Measurements from ENCODE around the gene RELCH.
A peak's percentile ranks its signal among the peaks of the same experiment; 100 is the strongest.

Gene RELCH

GRCh38 chr18:62325806-62326645, 139.0 kb downstream of the RELCH start:
- FAIRE-seq = peak; percentile 85
- peak; percentile 24 for DNase-seq (ENCODE audit: insufficient read length)
- no peak for TF ChIP-seq POLR2A (IDR thresholded peaks at IDR 0.05; ENCODE audit: low read depth, low read length)

DNA sequence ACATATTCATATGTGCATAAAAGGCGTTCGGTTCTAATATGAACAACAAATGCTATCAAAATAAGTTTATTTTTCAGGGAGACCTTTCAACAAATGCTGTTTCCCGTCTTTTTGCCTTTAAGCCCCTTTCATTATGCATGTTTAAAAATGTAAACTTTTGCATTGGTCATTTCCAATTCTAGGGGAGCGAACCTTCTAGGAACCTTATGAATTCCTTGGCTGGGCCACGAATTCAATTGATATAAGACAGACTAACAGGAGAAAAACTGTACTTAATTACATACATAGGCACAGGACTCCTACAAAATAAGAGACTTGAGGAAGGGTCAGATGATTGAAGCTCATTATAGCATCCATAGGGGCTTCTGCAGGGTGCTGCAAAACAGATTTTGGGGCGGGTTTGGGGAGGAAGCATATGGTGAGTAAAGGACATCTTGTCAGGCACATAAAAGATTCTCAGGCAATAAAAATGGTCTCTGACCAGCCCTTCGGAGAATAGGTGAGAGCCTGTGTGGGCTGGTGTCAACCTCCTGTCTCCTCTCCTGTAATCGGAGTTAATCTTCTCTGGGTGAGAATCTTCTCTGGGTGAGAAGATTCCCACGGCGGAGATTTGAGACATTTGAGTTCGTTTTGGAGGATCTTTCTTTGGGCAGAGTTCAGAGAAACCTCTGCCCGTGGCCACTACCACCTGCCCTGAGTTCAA, 139.7 kb downstream of the RELCH start:
- DNase-seq (ENCODE audit: insufficient read length) (no peak), FAIRE-seq (no peak)
- no peak for TF ChIP-seq TAF1 (IDR thresholded peaks at IDR 0.05; ENCODE audit: borderline replicate concordance, low read depth, low read length)
- no peak for TF ChIP-seq POLR2A (IDR thresholded peaks at IDR 0.05; ENCODE audit: low read depth, low read length)
- TF ChIP-seq POLR2AphosphoS5 (IDR thresholded peaks at IDR 0.05; ENCODE audit: low read depth, low read length) = no peak

GRCh38 chr18:62327977-62328376, 140.9 kb downstream of the RELCH start:
- no peak for DNase-seq (ENCODE audit: insufficient read length)
- no peak for TF ChIP-seq POLR2AphosphoS5 (IDR thresholded peaks at IDR 0.05; ENCODE audit: low read depth, low read length)
- TF ChIP-seq POLR2A (IDR thresholded peaks at IDR 0.05; ENCODE audit: low read depth, low read length) = no peak
- TF ChIP-seq TAF1 (IDR thresholded peaks at IDR 0.05; ENCODE audit: borderline replicate concordance, low read depth, low read length) = no peak
- no peak for FAIRE-seq

DNA sequence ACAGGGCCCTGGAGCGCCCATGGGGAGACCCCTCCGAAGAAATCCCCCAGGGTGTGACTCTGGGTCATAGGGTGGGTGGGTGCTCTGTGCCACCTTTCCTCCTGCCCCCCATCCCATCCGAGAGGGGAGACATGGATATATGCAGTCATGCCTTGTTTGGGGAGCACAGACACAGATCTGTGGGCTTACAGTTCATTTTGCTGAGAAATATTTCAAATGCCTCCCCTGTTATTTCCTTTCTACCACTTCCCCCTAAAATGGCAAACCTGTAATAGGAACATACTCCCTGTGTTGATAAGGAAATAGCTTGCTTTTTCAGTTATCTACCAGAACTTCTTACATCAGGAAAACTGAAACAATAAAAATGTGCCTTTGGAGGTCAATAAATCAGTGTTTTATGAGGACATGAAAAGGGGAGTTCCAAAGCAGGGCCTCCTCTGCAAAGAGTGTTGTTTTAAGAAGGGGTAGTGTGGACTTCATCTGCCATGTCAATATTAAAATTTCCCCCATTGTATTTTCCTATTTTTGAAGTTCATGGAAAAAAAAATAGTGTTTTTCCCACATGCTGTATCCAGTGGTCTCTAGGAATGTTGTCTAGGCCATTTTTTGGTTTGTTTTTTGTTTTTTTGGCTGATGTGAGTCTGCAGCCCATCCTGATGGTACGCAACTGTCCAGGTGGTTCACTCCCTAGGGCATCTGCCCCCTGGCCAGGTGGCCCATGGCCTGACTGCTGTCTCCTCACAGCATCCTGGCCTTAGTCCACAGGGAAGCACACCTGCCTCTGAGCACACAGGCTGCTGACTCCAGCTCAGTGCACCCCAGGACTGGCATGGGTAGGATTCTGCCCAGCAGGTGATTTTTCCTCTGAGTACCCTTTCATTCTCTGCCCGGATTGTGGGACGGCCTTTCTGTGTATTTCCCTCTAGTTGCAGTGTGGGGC, 141.8 kb downstream of the RELCH start:
- FAIRE-seq (no peak), DNase-seq (ENCODE audit: insufficient read length) (no peak)
- TF ChIP-seq POLR2A (IDR thresholded peaks at IDR 0.05; ENCODE audit: low read depth, low read length) (no peak), POLR2AphosphoS5 (IDR thresholded peaks at IDR 0.05; ENCODE audit: low read depth, low read length) (no peak), TAF1 (IDR thresholded peaks at IDR 0.05; ENCODE audit: borderline replicate concordance, low read depth, low read length) (no peak)

- DNase-seq (ENCODE audit: insufficient read length) (no peak), FAIRE-seq (no peak)
- TF ChIP-seq POLR2A (IDR thresholded peaks at IDR 0.05; ENCODE audit: low read depth, low read length) = no peak
- no peak for TF ChIP-seq POLR2AphosphoS5 (IDR thresholded peaks at IDR 0.05; ENCODE audit: low read depth, low read length)
- TF ChIP-seq TAF1 (IDR thresholded peaks at IDR 0.05; ENCODE audit: borderline replicate concordance, low read depth, low read length) = no peak
Observed at GRCh38 chr18:62329691-62330454, 142.8 kb downstream of the RELCH start.

DNA sequence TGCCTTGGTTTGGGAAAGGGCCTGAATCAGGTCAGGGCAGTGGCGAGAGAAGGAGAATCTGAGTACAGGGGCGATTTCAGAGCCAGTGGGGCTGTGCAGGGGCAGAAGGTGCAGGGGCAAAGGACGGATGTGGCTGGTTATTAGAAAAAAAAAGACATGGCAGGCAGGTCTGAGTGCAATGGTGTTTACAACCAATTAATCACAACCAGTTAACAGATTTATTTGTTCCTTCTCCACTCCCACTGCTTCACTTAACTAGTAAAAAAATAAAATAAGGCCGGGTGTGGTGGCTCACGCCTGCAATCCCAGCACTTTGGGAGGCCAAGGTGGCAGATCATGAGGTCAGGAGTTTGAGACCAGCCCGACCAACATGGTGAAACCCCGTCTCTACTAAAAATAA, 143.6 kb downstream of the RELCH start:
- no peak for FAIRE-seq
- TF ChIP-seq TAF1 (IDR thresholded peaks at IDR 0.05; ENCODE audit: borderline replicate concordance, low read depth, low read length) (no peak), POLR2A (IDR thresholded peaks at IDR 0.05; ENCODE audit: low read depth, low read length) (no peak), POLR2AphosphoS5 (IDR thresholded peaks at IDR 0.05; ENCODE audit: low read depth, low read length) (no peak)
- DNase-seq (ENCODE audit: insufficient read length) = no peak

- DNase-seq (ENCODE audit: insufficient read length) (no peak), FAIRE-seq (no peak)
- TF ChIP-seq POLR2A (IDR thresholded peaks at IDR 0.05; ENCODE audit: low read depth, low read length) (no peak), POLR2AphosphoS5 (IDR thresholded peaks at IDR 0.05; ENCODE audit: low read depth, low read length) (no peak), TAF1 (IDR thresholded peaks at IDR 0.05; ENCODE audit: borderline replicate concordance, low read depth, low read length) (no peak)
Observed at GRCh38 chr18:62331581-62332356, 144.7 kb downstream of the RELCH start.

GRCh38 chr18:62332431-62332830, 145.4 kb downstream of the RELCH start:
- DNase-seq (ENCODE audit: insufficient read length) (no peak), FAIRE-seq (no peak)
- TF ChIP-seq POLR2AphosphoS5 (IDR thresholded peaks at IDR 0.05; ENCODE audit: low read depth, low read length) (no peak), TAF1 (IDR thresholded peaks at IDR 0.05; ENCODE audit: borderline replicate concordance, low read depth, low read length) (no peak), POLR2A (IDR thresholded peaks at IDR 0.05; ENCODE audit: low read depth, low read length) (no peak)

GRCh38 chr18:62332964-62333695, 146.1 kb downstream of the RELCH start:
- no peak for DNase-seq (ENCODE audit: insufficient read length)
- no peak for FAIRE-seq
- no peak for TF ChIP-seq POLR2A (IDR thresholded peaks at IDR 0.05; ENCODE audit: low read depth, low read length)

- DNase-seq (ENCODE audit: insufficient read length) (no peak), FAIRE-seq (no peak)
- no peak for TF ChIP-seq POLR2A (IDR thresholded peaks at IDR 0.05; ENCODE audit: low read depth, low read length)
- TF ChIP-seq POLR2AphosphoS5 (IDR thresholded peaks at IDR 0.05; ENCODE audit: low read depth, low read length) = no peak
- TF ChIP-seq TAF1 (IDR thresholded peaks at IDR 0.05; ENCODE audit: borderline replicate concordance, low read depth, low read length) = no peak
Observed at GRCh38 chr18:62334120-62334519, 147.1 kb downstream of the RELCH start.

Measured in GM12892 (cell line).